Breast epithelium (tissue), 4 donors: Measurements from ENCODE around the gene CASKIN1. TPM values are rescaled to one million over a fixed set of nuclear protein-coding genes. Genes with fewer than 3 reads are reported as not detected.

ENCODE experiments used
- DNase-seq, 2 donors: peaks; one replicate each; pipeline ENCODE4 v3.0.0-alpha.2; 2019; ENCODE audit warnings: low spot score in 2 of 2
- H3K27ac ChIP-seq, 2 donors: fragments of 200-600 bp; sonication (generic) in 1 of 2; one replicate each; pipeline ENCODE4 v1.5.1; 2016 to 2019; ENCODE audit warnings: mild to moderate bottlenecking in 1 of 2
- H3K27me3 ChIP-seq, 2 donors: fragments of 200-600 bp; sonication (generic) in 1 of 2; one replicate each; pipeline versions ENCODE4 v1.5.1 to v1.6.0; 2017 to 2019; ENCODE audit warnings: control low read depth in 1 of 2, mild to moderate bottlenecking in 1 of 2
- H3K36me3 ChIP-seq: fragments of 200-600 bp; one replicate; pipeline ENCODE4 v1.5.1; 2019
- H3K4me1 ChIP-seq, 2 donors: fragments of 200-600 bp; sonication (generic); one replicate each; pipeline ENCODE4 v1.5.1; 2016 to 2019; ENCODE audit warnings: control low read depth in 1 of 2
- H3K4me3 ChIP-seq, 3 donors: fragments of 200-600 bp; sonication (generic); 1 replicate in 2 of 3; 2 replicates in 1 of 3; pipeline ENCODE4 v1.5.1; 2016 to 2019; ENCODE audit warnings: mild to moderate bottlenecking in 3 of 3, moderate library complexity in 2 of 3
- H3K9me3 ChIP-seq, 2 donors: fragments of 200-600 bp; sonication (generic) in 1 of 2; one replicate each; pipeline ENCODE4 v1.5.1; 2016 to 2019; ENCODE audit warnings: control low read depth in 1 of 2
- POLR2A ChIP-seq: fragments of 450-650 bp; IDR thresholded peaks from one replicate; pipeline ENCODE4 v1.6.1; 2016; ENCODE audit warnings: antibody characterized with exemption, mild to moderate bottlenecking, moderate library complexity
- POLR2AphosphoS5 ChIP-seq, 3 donors: sonication (generic); formaldehyde crosslinking; IDR thresholded peaks; one replicate each; pipeline ENCODE4 v1.6.1; 2017; ENCODE audit warnings: antibody characterized with exemption in 3 of 3
- intact Hi-C: fragments of 100-400 bp; cut with DNase I; formaldehyde crosslinking; loops from one replicate; pipeline ENCODE4 v1.15.1; 2023; ENCODE audit warnings: low total_unique reads
- total RNA-seq, 3 donors: library from RNA; depleted of rRNA; stranded (reverse); fragments of >200 nt; gene quantifications; one replicate each; pipeline ENCODE4 v1.1.0, GENCODE V29; 2016
- TF ChIP-seq, protein P1 (sequence below), 3 donors: fragments of 450-650 bp; IDR thresholded peaks; one replicate each; pipeline ENCODE4 v1.5.1; 2016 to 2017; ENCODE audit warnings: antibody characterized with exemption in 3 of 3, mild to moderate bottlenecking in 3 of 3, moderate library complexity in 3 of 3

The CASKIN1 gene
- total RNA-seq, 3 donors from 2014 or later: 0.33 to 0.44 TPM; not detected in 1

- no peaks in the 10 kb centered on the region for H3K27me3 ChIP-seq
- no peak for TF ChIP-seq POLR2AphosphoS5 (IDR thresholded peaks at IDR 0.05)
- no peak for TF ChIP-seq POLR2A
- TF ChIP-seq, protein P1, sequence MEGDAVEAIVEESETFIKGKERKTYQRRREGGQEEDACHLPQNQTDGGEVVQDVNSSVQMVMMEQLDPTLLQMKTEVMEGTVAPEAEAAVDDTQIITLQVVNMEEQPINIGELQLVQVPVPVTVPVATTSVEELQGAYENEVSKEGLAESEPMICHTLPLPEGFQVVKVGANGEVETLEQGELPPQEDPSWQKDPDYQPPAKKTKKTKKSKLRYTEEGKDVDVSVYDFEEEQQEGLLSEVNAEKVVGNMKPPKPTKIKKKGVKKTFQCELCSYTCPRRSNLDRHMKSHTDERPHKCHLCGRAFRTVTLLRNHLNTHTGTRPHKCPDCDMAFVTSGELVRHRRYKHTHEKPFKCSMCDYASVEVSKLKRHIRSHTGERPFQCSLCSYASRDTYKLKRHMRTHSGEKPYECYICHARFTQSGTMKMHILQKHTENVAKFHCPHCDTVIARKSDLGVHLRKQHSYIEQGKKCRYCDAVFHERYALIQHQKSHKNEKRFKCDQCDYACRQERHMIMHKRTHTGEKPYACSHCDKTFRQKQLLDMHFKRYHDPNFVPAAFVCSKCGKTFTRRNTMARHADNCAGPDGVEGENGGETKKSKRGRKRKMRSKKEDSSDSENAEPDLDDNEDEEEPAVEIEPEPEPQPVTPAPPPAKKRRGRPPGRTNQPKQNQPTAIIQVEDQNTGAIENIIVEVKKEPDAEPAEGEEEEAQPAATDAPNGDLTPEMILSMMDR (IDR thresholded peaks at IDR 0.05): no peak
- intact Hi-C loops: no loop called here
- H3K27ac ChIP-seq: no peak overlapping the region
- H3K9me3 ChIP-seq: no peaks in the 10 kb centered on the region
- H3K4me3 ChIP-seq: no peak overlapping the region
- H3K36me3 ChIP-seq: peaks cover 4% of the 10 kb centered on the region
- H3K4me1 ChIP-seq: no peaks in the 10 kb centered on the region
- DNase-seq: no peak
Measured at GRCh38 chr16:2177561-2177960, 18.8 kb downstream of the CASKIN1 start.

- H3K9me3 ChIP-seq: no peaks in the 10 kb centered on the region
- no peak overlapping the region for H3K27ac ChIP-seq
- no peak for TF ChIP-seq POLR2A
- intact Hi-C loops: no loop called here
- H3K4me1 ChIP-seq: no peaks in the 10 kb centered on the region
- no peak for DNase-seq
- H3K27me3 ChIP-seq: no peaks in the 10 kb centered on the region
- peaks cover 4% of the 10 kb centered on the region for H3K36me3 ChIP-seq
- no peak overlapping the region for H3K4me3 ChIP-seq
Measured at GRCh38 chr16:2177101-2177500, 19.3 kb downstream of the CASKIN1 start.

GRCh38 chr16:2176047-2176446 lies 20.4 kb downstream of the CASKIN1 start:
- Histone ChIP-seq H3K36me3 (peaks cover 4% of the 10 kb centered on the region), H3K9me3 (no peaks in the 10 kb centered on the region), H3K27me3 (no peaks in the 10 kb centered on the region), H3K27ac (no peak overlapping the region), H3K4me3 (no peak overlapping the region), H3K4me1 (no peaks in the 10 kb centered on the region)
- DNase-seq: no peak
- intact Hi-C loops: no loop called here
- no peak for TF ChIP-seq POLR2AphosphoS5 (IDR thresholded peaks at IDR 0.05)
- TF ChIP-seq POLR2A: no peak
- TF ChIP-seq, protein P1 (IDR thresholded peaks at IDR 0.05): no peak

DNA sequence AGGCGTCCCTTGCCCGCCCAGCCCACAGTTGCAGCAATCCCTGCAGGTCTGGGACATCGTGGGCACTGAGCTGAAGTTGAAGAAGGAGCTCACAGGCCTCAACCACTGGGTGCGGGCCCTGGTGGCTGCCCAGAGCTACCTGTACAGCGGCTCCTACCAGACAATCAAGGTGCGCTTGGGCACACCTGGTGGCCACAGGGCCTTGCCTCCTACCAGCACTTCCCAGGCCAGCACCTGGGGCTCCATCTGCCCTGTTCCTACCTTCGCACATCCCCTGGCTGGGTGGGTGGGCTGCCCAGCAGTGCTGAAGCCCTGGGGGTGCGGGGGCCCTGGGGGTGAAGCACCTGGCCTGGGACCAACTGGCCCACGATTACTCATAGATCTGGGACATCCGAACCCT lies 21.0 kb downstream of the CASKIN1 start:
- intact Hi-C loops: no loop called here
- DNase-seq: no peak
- peaks cover 4% of the 10 kb centered on the region for H3K36me3 ChIP-seq
- H3K27me3 ChIP-seq: no peaks in the 10 kb centered on the region
- H3K9me3 ChIP-seq: no peaks in the 10 kb centered on the region
- H3K4me1 ChIP-seq: peaks cover 0 to 6% of the 10 kb centered on the region in 2 donors
- TF ChIP-seq POLR2A (no peak), POLR2AphosphoS5 (IDR thresholded peaks at IDR 0.05) (no peak)
- TF ChIP-seq, protein P1 (IDR thresholded peaks at IDR 0.05): no peak
- H3K4me3 ChIP-seq: no peak overlapping the region
- no peak overlapping the region for H3K27ac ChIP-seq

GRCh38 chr16:2174396-2175131 lies 21.8 kb downstream of the CASKIN1 start:
- no peak overlapping the region for H3K4me3 ChIP-seq
- no peaks in the 10 kb centered on the region for H3K27me3 ChIP-seq
- TF ChIP-seq POLR2AphosphoS5 (IDR thresholded peaks at IDR 0.05) (no peak), POLR2A (no peak)
- TF ChIP-seq, protein P1 (IDR thresholded peaks at IDR 0.05): no peak
- H3K4me1 ChIP-seq: peaks cover 0 to 6% of the 10 kb centered on the region in 2 donors
- H3K27ac ChIP-seq: no peak overlapping the region
- intact Hi-C loops: no loop called here
- H3K9me3 ChIP-seq: no peaks in the 10 kb centered on the region
- H3K36me3 ChIP-seq: peaks cover 4% of the 10 kb centered on the region
- DNase-seq: no peak
